C4-2B (cell line): ENCODE measurements around the gene RAB15.

ENCODE experiments used
- ZFX ChIP-seq: fragments of 450-650 bp; IDR thresholded peaks from 2 replicates; pipeline ENCODE4 v1.6.1; 2017
- TF ChIP-seq, protein P1 (sequence below): fragments of 450-650 bp; conservative IDR thresholded peaks from 2 replicates; pipeline ENCODE4 v1.5.1; 2017; ENCODE audit warnings: mild to moderate bottlenecking

DNA sequence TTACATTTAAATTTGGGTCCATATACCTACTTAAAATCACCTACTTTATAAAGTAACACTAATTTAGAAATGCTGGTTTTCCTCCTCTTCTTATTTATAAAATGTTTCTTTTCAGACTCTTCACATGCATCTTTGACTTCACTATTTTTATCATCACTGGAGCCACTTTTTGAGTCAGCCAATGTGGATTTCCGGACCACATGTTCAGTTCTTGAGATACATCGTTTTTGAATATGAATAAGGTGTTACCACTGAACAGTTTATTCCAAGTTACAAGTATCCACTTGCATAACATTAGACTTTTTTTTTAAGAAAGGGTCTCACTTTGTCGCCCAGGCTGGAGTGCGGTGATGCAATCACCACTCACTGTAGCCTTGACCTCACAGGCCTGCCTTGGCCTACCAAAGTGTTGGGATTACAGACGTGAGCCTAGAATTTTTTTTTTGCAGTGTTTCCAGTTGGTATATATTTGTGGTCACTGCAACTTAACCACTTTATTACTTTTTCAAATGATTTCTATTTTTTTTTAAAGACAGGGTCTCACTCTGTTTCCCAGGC lies 20.3 kb upstream of the RAB15 start:
- TF ChIP-seq, protein P1, sequence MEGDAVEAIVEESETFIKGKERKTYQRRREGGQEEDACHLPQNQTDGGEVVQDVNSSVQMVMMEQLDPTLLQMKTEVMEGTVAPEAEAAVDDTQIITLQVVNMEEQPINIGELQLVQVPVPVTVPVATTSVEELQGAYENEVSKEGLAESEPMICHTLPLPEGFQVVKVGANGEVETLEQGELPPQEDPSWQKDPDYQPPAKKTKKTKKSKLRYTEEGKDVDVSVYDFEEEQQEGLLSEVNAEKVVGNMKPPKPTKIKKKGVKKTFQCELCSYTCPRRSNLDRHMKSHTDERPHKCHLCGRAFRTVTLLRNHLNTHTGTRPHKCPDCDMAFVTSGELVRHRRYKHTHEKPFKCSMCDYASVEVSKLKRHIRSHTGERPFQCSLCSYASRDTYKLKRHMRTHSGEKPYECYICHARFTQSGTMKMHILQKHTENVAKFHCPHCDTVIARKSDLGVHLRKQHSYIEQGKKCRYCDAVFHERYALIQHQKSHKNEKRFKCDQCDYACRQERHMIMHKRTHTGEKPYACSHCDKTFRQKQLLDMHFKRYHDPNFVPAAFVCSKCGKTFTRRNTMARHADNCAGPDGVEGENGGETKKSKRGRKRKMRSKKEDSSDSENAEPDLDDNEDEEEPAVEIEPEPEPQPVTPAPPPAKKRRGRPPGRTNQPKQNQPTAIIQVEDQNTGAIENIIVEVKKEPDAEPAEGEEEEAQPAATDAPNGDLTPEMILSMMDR, result no peak
- no peak for TF ChIP-seq ZFX
